HG03060 (cell line): ENCODE results near the gene TACR1.
"Not testable (repeated sequence)": the region's sequence is repeated elsewhere in the genome, so short reads cannot be mapped to it uniquely, and the experiment has no call there.

Experiments used
- ATAC-seq: cut with Tn5 transposase; IDR thresholded peaks from one replicate; pipeline ENCODE4 v1.9.1; 2021; ENCODE audit warnings: low read depth, moderate number of reproducible peaks; ENCODE audit not compliant: unreplicated experiment

Gene TACR1

DNA sequence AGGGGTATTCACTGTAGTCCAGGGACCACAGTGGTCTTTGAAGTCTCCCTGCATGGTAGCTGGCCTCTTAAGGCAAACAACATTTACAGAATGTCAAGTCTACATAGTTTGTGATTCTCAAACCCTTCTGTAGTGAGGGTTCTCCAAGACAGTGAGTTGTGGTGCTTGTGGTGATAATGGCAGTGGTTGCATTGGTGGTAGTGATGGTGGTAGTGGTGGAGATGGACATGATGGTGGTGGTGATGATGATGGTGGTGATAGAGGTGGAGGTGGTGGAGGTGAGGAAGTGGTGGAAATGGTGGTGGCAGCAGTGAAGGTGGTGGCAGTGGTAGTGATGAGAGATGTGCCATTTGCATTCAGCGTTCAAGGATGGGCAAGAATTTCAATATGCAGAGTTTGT is 104.9 kb downstream of the TACR1 start:
- no peak for ATAC-seq

DNA sequence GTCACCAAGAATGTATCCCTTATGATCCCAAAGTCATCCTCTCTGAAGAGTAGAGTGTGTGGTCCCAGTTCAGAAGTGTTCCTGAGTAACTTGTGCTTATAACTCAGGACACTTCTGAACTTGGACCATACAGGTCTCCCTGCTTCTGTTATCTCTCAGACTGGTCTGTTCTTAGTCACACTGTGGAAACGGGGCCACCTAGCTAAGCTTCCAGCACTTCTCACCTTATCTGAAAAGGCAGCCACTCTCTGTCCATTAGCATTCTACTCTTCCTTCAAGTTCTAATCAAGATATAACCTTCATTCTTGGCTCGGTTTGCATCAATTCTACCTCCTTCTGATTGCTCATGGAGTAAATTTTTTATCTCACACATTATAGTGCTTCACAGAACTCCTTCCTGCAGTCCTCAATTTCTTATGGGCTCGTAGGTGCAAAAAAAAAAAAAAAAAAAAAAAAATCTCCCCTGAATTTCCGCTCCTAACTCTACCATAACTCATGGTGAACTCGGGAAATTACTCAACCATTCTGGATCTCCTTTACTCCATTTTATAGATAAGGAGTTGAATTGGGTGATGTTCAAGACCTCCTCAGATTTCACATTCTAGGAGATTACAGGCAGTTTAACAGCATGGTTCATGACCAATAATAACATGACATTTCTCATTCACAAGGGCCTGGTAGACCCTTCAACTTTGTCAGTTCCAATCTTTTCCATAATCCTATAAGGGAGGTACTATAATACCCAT is 108.4 kb downstream of the TACR1 start:
- no peak for ATAC-seq

DNA sequence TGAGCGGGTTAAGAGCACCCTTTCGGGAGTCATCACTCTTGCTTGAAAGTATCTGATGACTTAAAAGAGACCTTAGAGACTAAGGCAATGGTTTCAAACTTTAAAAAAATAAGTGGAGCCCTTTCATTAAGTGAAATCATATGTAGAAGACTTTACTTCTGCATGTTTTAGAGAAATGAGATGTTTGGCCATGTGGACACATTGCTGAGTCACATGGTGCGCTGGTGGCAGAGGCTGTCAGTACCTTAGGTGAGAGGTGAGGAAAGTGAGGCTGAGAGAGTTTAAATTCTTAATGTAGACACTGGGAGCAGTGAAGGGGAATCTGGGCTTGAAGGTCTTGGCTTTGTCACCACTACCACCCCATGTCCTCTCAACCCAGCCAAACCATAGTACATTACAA is 109.8 kb downstream of the TACR1 start:
- no peak for ATAC-seq

DNA sequence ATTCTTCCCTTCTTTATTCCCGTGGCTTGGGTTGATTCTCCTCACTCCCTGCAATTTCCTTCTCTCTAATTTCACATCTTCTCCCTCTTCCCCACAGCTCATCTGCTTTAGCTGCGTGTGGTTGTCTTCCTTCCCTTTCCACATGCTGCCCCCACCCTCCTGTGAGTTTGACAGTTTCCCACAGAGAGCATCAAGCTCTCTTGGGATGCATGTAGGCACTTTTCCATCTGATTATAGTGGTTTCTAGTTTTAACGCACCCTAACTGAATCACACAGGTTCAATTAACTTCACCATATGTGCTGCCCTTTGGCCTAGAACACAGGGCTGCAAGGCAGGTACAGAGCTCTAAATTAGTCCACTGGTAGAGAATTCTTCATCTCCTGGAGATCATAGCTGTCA is 110.5 kb downstream of the TACR1 start:
- ATAC-seq = no peak

DNA sequence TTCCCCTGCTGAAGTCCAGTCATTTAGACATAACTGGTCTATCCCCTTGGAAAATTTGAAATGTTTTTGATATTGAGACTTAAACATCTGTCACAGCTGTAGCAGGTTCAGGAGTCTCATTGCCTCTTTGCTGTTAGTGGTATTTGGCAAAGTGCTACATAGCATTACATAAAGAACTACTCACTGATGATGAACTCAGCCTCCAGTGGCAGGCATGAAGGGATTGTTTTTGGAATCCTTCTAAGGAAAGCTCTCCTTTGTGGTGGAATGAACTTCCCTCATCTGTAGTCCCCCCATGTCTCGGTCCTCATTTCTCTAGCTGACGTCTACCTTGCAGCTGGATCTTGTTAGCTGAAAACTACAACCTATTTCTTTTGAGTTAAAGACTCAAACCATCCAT is 111.6 kb downstream of the TACR1 start:
- no peak for ATAC-seq

DNA sequence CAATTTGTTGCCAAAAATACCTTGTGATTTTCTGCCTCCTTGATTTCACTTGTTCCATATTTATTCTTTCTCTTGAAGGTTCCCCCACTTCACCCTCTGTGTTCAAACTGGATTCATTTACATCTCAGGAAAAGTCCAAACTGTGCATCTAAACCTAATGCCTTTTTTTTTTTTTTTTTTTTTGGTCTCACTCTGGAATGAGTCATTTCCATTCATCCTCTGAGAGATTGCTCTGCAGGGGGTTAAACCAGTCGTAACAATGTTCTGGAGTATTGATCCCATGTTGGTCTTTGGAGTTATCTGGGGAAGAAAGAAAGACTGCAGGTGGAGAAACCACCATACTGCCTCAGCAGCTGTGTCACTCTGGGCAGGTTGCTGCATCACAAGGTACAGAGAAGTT is 119.7 kb downstream of the TACR1 start:
- no peak for ATAC-seq

DNA sequence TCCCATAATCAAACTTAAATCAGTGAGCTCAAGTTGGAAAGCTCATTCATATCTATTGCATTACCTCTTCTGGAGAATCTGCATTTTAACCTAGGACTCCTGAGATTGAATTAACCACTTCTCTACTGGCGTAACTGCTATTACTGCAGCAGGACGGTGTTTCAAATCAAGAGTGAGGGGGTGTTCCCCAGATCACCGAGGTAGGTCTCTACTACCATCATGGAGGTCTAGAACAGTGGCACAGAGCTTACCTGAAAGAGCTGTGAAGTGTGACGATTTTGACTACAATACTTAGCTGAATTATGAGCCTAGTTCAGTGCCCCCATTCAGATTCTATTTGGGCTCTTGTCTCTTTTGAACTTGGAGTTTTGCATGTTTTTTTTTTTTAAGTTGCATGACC is 121.4 kb downstream of the TACR1 start:
- no peak for ATAC-seq

DNA sequence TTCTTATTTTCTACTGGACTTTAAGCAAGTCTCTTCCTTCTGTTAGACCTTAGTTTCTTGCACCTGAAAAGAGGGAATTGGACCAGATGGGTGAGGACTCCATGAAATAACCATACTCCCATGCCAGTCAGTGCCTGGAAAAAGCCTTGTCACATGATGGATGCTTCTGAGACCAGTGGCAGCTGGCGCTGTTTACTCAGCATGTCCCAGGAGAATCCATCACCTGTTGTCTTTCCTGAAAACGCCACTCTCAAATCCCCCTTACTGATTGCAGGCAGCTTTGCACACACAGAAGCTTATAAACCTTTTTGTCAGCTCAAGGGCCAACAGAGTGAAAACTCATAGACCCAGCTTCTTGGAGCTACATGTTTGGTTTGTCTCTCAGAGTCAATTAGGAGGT is 123.2 kb downstream of the TACR1 start:
- no peak for ATAC-seq

DNA sequence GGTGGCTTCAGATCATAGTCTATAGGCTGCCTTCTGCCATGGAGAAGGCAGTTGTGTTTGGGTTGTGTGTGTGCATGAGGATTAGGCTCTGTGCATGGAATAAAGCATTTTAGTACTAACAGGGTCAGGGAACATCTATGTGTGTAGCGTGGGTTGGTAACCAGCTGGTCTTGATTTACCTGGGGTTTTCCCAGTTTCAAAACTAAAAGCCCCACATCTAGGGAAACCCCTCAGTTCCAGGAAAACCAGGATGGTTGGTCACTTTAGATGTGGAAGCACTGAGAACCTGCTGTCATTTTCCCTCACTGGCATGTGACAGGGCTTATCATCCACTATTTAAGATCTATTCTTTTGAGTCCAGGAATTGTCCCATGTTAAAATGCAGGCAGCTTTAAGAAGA is 124.6 kb downstream of the TACR1 start:
- ATAC-seq = no peak

DNA sequence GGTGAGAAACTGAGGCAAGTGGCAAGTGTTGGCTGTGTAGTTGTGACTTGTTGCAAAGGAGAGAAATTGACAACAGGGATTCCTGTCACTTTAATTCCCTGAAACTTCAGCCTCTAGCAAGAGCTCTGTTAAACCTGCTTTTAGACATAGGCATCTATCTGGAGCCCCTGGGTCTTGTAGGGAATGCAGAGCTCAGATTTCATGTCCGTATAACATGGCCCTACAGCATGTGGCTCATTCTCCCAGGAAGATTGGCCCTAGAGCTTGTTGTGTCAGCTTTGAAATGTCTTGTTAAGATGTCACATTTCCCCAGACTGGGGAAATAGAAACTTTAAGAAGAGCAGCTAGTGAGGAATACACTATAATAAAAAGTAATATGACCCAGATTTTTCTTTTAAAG is 125.1 kb downstream of the TACR1 start:
- ATAC-seq = no peak

DNA sequence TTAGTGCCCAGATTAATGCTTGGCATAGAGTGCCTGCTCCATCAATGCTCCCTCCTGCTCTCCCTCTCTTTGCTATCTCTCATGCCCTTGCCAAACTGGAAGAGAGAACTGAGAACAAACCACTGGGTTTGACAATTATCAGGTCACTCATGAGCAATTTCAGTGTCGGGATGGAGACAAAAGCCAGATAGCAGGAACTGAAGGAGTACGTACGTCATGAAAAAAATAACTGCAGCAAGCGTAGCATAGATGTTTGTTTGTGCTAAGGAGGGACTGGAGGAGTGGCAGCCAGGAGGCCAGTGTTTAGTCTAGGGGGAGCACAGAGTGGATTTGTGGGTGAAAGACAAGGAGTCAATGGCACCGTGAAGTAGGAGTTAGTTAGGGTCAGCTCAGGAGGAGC is 127.6 kb downstream of the TACR1 start:
- ATAC-seq = no peak

DNA sequence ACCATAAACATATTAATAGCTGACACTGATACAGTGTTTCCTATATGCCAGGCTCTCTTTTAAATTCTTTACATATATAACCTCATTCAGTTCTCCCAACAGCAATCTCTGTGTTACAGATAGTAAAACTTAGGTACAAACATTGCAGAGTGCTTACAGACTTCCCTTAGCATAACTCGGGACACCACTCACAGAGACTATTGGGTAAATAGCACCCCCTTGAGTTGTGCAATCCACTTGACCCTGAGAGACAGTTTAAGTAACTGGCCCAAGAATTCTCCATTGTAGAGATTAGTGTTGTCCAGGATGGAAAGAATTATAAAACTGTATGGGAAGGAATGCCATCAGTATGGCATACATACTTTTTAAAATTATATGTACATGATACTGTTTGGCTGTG is 130.8 kb downstream of the TACR1 start:
- ATAC-seq = no peak

DNA sequence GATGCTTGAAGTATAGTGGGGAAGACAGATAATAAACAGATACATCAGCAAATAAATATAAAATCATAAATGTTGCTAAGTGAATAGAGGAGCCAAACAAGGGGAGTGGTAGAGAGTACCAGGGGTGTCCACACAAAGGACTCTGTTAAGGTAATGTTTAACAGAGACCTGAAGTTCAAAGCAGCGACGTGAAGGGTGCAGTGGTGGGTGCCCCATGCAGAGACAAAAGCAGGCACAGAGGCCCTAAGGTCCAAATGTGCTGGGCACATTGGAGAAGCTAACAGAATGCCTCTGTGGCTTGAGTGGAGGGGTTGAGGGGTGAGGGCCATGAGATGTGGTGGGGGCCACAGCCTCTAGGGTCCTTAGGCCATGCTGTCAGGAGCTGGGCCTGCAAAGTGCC is 131.8 kb downstream of the TACR1 start:
- ATAC-seq = no peak

DNA sequence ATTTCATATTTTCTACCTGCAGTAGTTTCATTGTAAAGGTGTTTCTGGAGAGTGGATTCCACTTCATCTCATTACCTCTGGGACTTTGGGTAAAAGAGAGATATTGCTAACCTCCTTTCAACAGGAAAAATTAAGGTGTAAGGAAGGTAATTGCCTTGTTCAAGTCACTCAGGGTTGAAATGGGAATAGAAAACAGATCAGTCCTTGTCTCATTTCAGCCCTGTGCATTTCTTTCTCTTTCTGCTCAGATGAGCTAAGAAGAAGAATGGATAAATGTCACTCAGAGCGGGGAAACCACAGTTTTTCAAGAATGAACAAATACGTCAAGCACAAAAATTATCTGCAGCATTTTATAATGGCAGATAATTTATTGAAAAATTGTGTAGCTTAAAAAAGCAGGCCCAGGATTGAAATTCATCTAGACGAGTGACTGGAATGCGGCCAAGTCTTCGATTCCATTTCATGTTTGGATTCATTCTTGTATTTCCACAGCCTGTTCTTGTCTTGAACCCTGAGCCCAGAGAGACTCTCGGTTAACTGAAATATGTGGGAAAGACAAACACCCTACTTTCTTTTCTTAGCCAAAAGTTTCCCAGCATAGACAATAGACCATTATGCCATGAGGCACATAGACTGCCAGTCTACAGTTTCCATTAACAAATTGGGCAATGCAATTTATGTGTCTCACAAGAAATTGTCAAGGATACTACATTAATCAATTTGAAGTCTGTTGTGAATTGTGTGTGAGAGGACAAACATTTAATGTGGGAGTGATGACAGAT is 133.0 kb downstream of the TACR1 start:
- ATAC-seq = no peak

DNA sequence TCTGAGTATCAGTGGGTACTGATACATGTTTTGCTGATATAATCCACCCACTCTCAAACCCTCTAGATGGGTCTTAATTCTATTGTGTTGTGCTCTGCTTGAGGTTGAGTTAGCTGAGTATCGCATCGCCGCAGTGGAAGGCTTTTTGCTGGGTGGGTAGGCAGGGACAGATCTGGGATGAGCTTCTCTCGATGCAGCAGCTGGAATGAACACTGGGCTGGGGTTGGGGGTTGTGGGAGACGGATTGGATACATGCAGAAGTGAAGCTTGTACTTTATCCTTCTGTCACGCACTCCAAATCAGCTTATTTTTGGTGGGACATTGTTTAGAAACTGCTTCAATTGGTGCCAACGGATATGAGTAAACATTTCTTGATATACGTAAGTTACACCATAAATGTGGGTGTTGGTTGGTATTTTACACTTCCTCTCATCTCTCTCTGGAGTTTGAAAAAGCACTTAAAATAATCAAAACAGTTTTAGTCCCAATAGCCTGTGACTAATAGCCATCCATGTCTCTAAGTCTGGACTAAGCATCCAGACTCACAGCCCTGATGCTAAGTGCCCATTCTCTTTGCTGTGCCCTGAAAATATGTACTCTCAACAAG is 133.8 kb downstream of the TACR1 start:
- ATAC-seq = no peak

DNA sequence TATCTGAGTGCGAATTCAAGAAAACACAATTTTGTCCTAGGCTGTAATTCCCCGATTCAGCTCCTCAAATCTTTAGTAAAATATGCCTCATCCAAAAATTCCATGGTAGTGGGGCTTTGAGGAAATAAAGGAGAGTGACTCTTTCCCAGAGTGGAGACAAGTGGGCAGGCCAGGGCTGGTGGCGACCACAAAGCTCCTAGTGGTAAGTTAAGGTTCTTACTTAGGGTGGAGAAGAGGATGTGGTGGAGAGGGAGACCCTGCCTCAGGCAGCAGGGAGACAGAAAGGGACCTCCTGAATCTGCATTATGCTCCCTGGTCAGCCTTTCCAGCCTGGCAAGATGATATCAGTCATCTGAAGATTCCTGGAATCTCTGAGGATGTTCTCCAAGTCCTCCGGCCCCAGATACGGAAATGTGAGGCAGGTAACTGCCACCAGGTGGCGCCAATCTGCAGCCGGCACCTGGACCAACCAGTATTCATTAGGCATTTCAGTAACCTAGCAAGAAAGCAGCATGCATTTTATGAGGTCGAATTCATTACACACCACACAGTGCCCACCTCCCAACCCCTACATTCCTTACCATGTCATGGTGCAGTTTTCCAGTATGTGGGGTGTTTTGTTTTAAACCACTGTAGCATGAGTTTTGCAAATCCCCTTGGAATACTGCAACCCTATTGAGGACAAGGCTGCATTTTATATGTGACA is 134.5 kb downstream of the TACR1 start:
- no peak for ATAC-seq

DNA sequence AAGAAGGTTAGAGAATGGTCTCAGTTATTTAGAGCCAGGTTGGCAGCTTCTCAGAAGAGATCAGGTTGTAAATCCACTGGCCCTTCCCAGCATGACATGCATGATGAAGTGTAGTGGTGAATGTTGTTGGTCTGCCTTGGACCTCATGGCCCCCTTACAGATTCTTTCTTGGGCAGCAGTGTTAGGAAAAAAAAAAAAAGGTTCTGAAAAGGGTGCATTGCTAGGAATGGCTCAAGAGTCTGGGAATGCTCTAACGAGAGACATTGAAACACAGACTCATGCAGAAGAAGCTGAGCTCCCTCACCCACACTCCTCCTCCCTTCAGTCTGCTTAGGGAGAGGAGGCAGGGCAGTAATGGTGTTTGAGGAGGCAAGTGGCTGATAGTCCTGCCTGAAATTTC is 135.4 kb downstream of the TACR1 start:
- ATAC-seq = no peak

DNA sequence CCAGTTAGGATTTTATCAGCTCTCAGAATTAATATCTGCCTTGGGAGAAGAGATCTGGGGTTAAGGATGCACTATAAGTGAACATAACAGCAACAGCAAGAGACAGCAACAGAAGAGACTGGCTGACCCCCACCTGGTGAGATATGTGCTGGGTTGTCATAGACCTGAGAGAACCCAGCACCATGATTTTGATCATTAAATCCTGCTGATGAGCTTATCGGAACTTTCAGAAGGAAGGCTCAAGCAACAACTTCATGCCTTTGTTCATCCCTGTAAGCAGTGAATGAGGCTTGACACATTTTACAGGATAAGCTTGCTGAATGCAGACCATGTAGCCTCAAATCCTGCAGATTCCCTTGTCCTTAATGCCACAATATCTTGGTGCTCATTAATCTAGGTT is 140.9 kb downstream of the TACR1 start:
- ATAC-seq = no peak

DNA sequence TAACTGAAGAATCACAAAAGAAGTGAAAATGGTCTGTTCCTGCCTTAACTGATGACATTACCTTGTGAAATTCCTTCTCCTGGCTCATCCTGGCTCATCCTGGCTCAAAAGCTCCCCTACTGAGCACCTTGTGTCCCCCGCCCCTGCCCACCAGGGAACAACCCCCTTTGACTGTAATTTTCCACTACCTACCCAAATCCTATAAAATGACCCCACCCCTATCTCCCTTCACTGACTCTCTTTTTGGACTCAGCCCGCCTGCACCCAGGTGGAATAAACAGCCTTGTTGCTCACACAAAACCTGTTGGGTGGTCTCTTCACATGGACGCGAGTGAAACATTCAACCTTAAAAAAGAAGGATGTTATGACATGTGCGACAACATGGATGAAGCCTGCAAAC is 142.2 kb downstream of the TACR1 start:
- not testable (repeated sequence) for ATAC-seq

DNA sequence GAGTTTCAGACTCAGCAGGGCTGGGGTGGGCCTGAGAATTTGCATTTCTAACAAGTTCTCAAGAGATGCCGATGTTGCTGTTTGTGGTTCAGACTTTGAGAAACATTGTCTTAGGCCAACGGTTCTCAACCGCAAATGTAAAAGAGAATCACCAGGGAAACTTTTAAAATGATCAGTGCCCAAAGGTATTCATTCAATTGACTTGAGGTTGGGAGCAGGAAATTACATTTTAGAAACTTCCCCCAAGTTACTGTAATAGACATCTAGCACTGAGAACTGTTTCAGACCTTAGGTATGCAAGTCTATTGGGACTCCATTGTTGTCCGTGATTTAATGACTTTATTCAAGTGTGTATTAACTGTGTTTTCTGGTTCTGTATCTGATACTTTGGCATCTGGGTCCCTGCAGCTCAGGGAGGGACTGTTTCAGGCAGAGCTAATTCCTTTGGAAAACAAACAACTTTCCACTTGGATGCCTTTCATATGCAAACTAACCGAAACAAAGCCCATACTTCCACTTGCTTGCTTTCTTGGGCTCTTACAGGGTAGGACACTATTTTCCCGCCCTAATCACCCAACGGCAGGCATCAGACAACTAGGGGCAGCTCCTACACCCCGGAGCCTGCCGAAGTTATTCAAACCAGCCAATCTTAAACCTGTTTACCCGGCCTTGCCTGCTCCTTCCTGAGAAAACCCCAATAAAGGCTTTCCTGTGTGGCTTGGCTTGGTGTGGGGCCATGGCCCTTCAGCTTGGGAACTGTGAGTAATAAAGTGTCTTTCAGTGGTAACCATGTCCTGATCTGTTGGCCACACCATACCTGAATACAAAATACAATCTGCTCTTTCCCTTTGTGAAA is 143.3 kb downstream of the TACR1 start:
- no peak for ATAC-seq
